Measurements from ENCODE around the gene AP1G1.

AP1G1 gene

GRCh38 chr16:71780521-71781089 is 28.0 kb downstream of the AP1G1 start:
- H3K27ac ChIP-seq (ENCODE audit: extremely low read depth, low read depth, low read length) = no peak overlapping the region
- POLR2A ChIA-PET = no interaction called here
- H3K4me1 ChIP-seq (ENCODE audit: control insufficient read depth, insufficient read depth, low read length) = no peaks in the 10 kb centered on the region
- no peak overlapping the region for H3K4me3 ChIP-seq (ENCODE audit: low read depth, low read length)
- H3K36me3 ChIP-seq (ENCODE audit: control insufficient read depth in 2 of 2, insufficient read depth in 1 of 2, low read length in 2 of 2) = peaks cover 7 to 31% of the 10 kb centered on the region in 2 experiments; a peak in 2 of 3 replicates
- H3K9me3 ChIP-seq (ENCODE audit: control insufficient read depth, insufficient read depth, low read depth, low read length) = no peaks in the 10 kb centered on the region
- CTCF ChIA-PET = interaction anchor here (2.0 kb wide), 1 partner anchor 102 kb away, joined by 5 read pairs; no protein-coding TSS in a partner anchor
- TF ChIP-seq ZNF362 (tag by site-specific recombination; IDR thresholded peaks at IDR 0.05) (no peak), SP2 (tag by site-specific recombination; IDR thresholded peaks at IDR 0.05) (no peak), ZNF132 (tag by site-specific recombination; IDR thresholded peaks at IDR 0.05; ENCODE audit: borderline replicate concordance) (no peak), ZBTB10 (tag by site-specific recombination; IDR thresholded peaks at IDR 0.05) (no peak), ZNF140 (tag by site-specific recombination; IDR thresholded peaks at IDR 0.05) (no peak), ZNF530 (tag by site-specific recombination; IDR thresholded peaks at IDR 0.05; ENCODE audit: low read depth) (no peak), ZNF223 (tag by site-specific recombination; IDR thresholded peaks at IDR 0.05) (no peak), ZBTB44 (tag by site-specific recombination; IDR thresholded peaks at IDR 0.05) (no peak), BCL11B (tag by site-specific recombination; IDR thresholded peaks at IDR 0.05; ENCODE audit: low read depth) (no peak), ZNF488 (tag by site-specific recombination; IDR thresholded peaks at IDR 0.05) (no peak), SP3 (tag by site-specific recombination; IDR thresholded peaks at IDR 0.05) (no peak), ZNF169 (tag by site-specific recombination; IDR thresholded peaks at IDR 0.05) (no peak), ZFP37 (tag by site-specific recombination; IDR thresholded peaks at IDR 0.05) (no peak), ZNF274 (IDR thresholded peaks at IDR 0.05; ENCODE audit: low read length) (no peak), ZNF274 (tag by site-specific recombination; IDR thresholded peaks at IDR 0.05; ENCODE audit: borderline replicate concordance) (no peak), PRDM6 (tag by site-specific recombination; IDR thresholded peaks at IDR 0.05) (no peak), ZNF692 (tag by site-specific recombination; IDR thresholded peaks at IDR 0.05) (no peak)

Measured in HEK293 (cell line).